Mesenchymal stem cell (in vitro differentiated cells and primary cell): Measurements from ENCODE around the gene CYP4F2.

Experiments
- DNase-seq: peaks from one replicate; pipeline ENCODE4 v3.0.0-alpha.2; 2013
- H2AFZ ChIP-seq: one replicate; pipeline ENCODE4 v1.6.1; 2013; ENCODE audit warnings: low read depth, mild to moderate bottlenecking, control low read depth, inconsistent platforms, low read length, moderate library complexity
- H2AK5ac ChIP-seq: 2 replicates; pipeline ENCODE4 v1.6.1; 2013; ENCODE audit warnings: low read length, moderate library complexity, mild to moderate bottlenecking, inconsistent platforms; ENCODE audit not compliant: severe bottlenecking
- H2BK120ac ChIP-seq: one replicate; pipeline ENCODE4 v1.6.1; 2013; ENCODE audit warnings: low read depth, mild to moderate bottlenecking, inconsistent platforms, low read length, moderate library complexity
- H2BK12ac ChIP-seq, 2 experiments: one replicate each; pipeline ENCODE4 v1.6.1; 2013; ENCODE audit warnings: inconsistent platforms in 2 of 2, low read length in 2 of 2, mild to moderate bottlenecking in 2 of 2, moderate library complexity in 2 of 2, control low read depth in 1 of 2
- H2BK15ac ChIP-seq: one replicate; pipeline ENCODE4 v1.6.1; 2013; ENCODE audit warnings: mild to moderate bottlenecking, low read depth, inconsistent platforms; ENCODE audit not compliant: poor library complexity, severe bottlenecking
- H2BK5ac ChIP-seq: 2 replicates; pipeline ENCODE4 v1.6.1; 2013; ENCODE audit warnings: low read depth, mild to moderate bottlenecking, low read length, control low read depth, inconsistent platforms; ENCODE audit not compliant: poor library complexity, severe bottlenecking
- H3K14ac ChIP-seq, 2 experiments: one replicate each; pipeline ENCODE4 v1.6.1; 2013; ENCODE audit warnings: inconsistent platforms in 2 of 2, low read length in 2 of 2, control low read depth in 1 of 2, mild to moderate bottlenecking in 1 of 2, moderate library complexity in 1 of 2
- H3K18ac ChIP-seq, 2 experiments: one replicate each; pipeline ENCODE4 v1.6.1; 2013; ENCODE audit warnings: inconsistent platforms in 2 of 2, low read length in 2 of 2, control low read depth in 1 of 2, low read depth in 1 of 2, mild to moderate bottlenecking in 1 of 2
- H3K23ac ChIP-seq, 2 experiments: one replicate each; pipeline ENCODE4 v1.6.1; 2013; ENCODE audit warnings: inconsistent platforms in 2 of 2, low read length in 2 of 2, mild to moderate bottlenecking in 2 of 2, moderate library complexity in 2 of 2, control low read depth in 1 of 2
- H3K27ac ChIP-seq: 2 replicates; pipeline ENCODE4 v1.5.1; 2013; ENCODE audit warnings: mild to moderate bottlenecking, moderate library complexity, low read length, control low read depth, inconsistent platforms; ENCODE audit not compliant: poor library complexity, severe bottlenecking
- H3K27me3 ChIP-seq, 2 experiments: 2 replicates each; pipeline versions ENCODE4 v1.6.1 to v1.7.0; 2013; ENCODE audit warnings: low read length in 2 of 2, mild to moderate bottlenecking in 2 of 2, moderate library complexity in 2 of 2, control low read depth in 1 of 2, inconsistent platforms in 1 of 2; ENCODE audit not compliant: control insufficient read depth in 1 of 2, insufficient read depth in 1 of 2
- H3K36me3 ChIP-seq, 2 experiments: 2 replicates each; pipeline versions ENCODE4 v1.6.1 to v1.7.0; 2013; ENCODE audit warnings: low read length in 2 of 2, control low read depth in 1 of 2, inconsistent platforms in 1 of 2, low read depth in 1 of 2, mild to moderate bottlenecking in 1 of 2; ENCODE audit not compliant: insufficient read depth in 2 of 2, control insufficient read depth in 1 of 2
- H3K4ac ChIP-seq, 2 experiments: one replicate each; pipeline ENCODE4 v1.6.1; 2013; ENCODE audit warnings: inconsistent platforms in 2 of 2, low read length in 2 of 2, mild to moderate bottlenecking in 2 of 2, moderate library complexity in 2 of 2, control low read depth in 1 of 2, low read depth in 1 of 2
- H3K4me1 ChIP-seq: 2 replicates; pipeline ENCODE4 v1.6.1; 2013; ENCODE audit warnings: low read depth, low read length, control low read depth; ENCODE audit not compliant: control insufficient read depth, insufficient read depth
- H3K4me2 ChIP-seq: 2 replicates; pipeline ENCODE4 v1.6.1; 2013; ENCODE audit warnings: low read length, mild to moderate bottlenecking, inconsistent platforms; ENCODE audit not compliant: poor library complexity, severe bottlenecking
- H3K4me3 ChIP-seq, 2 experiments: 2 replicates each; pipeline versions ENCODE4 v1.5.1 to v1.7.0; 2013; ENCODE audit warnings: low read length in 2 of 2, mild to moderate bottlenecking in 2 of 2, control low read depth in 1 of 2, low read depth in 1 of 2; ENCODE audit not compliant: insufficient read depth in 1 of 2
- H3K79me1 ChIP-seq: replicated peaks from 2 replicates; pipeline ENCODE4 v1.6.1; 2013; ENCODE audit warnings: mild to moderate bottlenecking, control low read depth, low read length, inconsistent platforms; ENCODE audit not compliant: poor library complexity, severe bottlenecking
- H3K9ac ChIP-seq: 2 replicates; pipeline ENCODE4 v1.7.0; 2013; ENCODE audit warnings: mild to moderate bottlenecking, low read length, moderate library complexity
- H3K9me3 ChIP-seq: 2 replicates; pipeline ENCODE4 v1.7.0; 2013; ENCODE audit warnings: mild to moderate bottlenecking, low read length; ENCODE audit not compliant: control insufficient read depth
- H4K8ac ChIP-seq: one replicate; pipeline ENCODE4 v1.6.1; 2013; ENCODE audit warnings: inconsistent platforms, mild to moderate bottlenecking, low read length, moderate library complexity
- H4K91ac ChIP-seq: one replicate; pipeline ENCODE4 v1.6.1; 2013; ENCODE audit warnings: mild to moderate bottlenecking, low read length, inconsistent platforms
- WGBS: methylation state at CpG from one replicate; pipeline ENCODE4 v1.1.7; 2013; ENCODE audit warnings: mixed read lengths; 5-methylcytosine and 5-hydroxymethylcytosine counted together

The CYP4F2 gene

DNA sequence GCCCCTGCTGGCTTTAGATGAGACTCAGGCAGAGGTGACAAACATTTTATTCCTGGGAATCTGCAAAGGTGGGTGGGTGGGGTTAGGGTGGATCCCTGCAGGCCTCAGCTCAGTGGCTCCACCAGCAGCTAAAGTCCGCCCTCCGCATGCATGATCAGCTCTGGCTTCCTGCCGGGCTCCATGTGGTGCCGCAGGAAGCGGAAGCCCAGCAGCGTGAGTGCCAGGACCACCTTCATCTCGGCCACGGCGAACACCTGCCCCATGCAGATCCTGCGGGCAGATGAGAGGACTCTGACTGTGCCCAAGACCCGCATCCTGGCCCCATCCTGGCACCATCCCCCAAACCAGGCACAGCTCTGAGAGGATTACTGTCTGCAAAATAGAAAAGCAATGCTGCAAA lies 26.3 kb downstream of the CYP4F2 start:
- no peak overlapping the region for H3K27ac ChIP-seq
- H2AFZ ChIP-seq: no peak overlapping the region
- peaks cover 0 to 17% of the 10 kb centered on the region in 2 experiments for H3K27me3 ChIP-seq
- H4K8ac ChIP-seq: no peak overlapping the region
- DNase-seq: no peak
- no peak overlapping the region for H3K14ac ChIP-seq
- no peak overlapping the region for H2AK5ac ChIP-seq
- H3K23ac ChIP-seq: no peak overlapping the region
- H4K91ac ChIP-seq: no peak overlapping the region
- H3K79me1 ChIP-seq: no peaks in the 10 kb centered on the region
- H3K4me2 ChIP-seq: no peak overlapping the region
- no peak overlapping the region for H3K4ac ChIP-seq
- no peak overlapping the region for H2BK12ac ChIP-seq
- no peak overlapping the region for H2BK15ac ChIP-seq
- no peaks in the 10 kb centered on the region for H3K9me3 ChIP-seq
- no peaks in the 10 kb centered on the region for H3K36me3 ChIP-seq
- H2BK5ac ChIP-seq: no peak overlapping the region
- H3K4me1 ChIP-seq: no peaks in the 10 kb centered on the region
- no peak overlapping the region for H3K4me3 ChIP-seq
- H3K18ac ChIP-seq: no peak overlapping the region
- H2BK120ac ChIP-seq: no peak overlapping the region
- no peak overlapping the region for H3K9ac ChIP-seq
- 86% methylated on average over 10 of the region's 11 CpGs for WGBS

DNA sequence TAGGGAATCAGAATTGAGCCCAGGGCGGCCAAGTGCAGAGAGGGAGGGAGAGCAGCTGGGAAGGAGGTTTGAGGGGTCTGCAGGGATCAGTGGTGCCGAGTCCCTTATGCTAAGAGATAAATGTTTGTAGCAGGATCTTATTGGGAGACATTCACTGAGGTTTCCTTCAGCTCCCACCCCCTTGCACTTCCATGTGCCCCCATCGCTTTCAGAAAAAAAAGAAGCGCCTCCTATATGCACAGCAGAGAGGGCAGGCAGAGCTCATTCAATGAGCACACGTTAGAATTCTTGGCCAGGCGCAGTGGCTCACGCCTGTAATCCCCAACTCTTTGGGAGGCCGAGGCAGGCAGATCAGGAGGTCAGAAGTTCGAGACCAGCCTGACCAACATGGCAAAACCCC lies 28.0 kb downstream of the CYP4F2 start:
- Histone ChIP-seq H3K36me3 (no peaks in the 10 kb centered on the region), H3K23ac (no peak overlapping the region), H2BK5ac (no peak overlapping the region), H2AK5ac (no peak overlapping the region), H3K79me1 (no peaks in the 10 kb centered on the region), H3K27me3 (peaks cover 0 to 14% of the 10 kb centered on the region in 2 experiments), H3K4ac (no peak overlapping the region), H3K4me1 (no peaks in the 10 kb centered on the region), H3K4me3 (no peak overlapping the region), H3K27ac (no peak overlapping the region), H2BK120ac (no peak overlapping the region), H2AFZ (no peak overlapping the region), H4K91ac (no peak overlapping the region), H3K4me2 (no peak overlapping the region), H3K18ac (no peak overlapping the region), H4K8ac (no peak overlapping the region), H2BK15ac (no peak overlapping the region), H3K9me3 (no peaks in the 10 kb centered on the region), H2BK12ac (no peak overlapping the region), H3K9ac (no peak overlapping the region), H3K14ac (no peak overlapping the region)
- 68% methylated on average over 8 of the region's 9 CpGs for WGBS
- no peak for DNase-seq

DNA sequence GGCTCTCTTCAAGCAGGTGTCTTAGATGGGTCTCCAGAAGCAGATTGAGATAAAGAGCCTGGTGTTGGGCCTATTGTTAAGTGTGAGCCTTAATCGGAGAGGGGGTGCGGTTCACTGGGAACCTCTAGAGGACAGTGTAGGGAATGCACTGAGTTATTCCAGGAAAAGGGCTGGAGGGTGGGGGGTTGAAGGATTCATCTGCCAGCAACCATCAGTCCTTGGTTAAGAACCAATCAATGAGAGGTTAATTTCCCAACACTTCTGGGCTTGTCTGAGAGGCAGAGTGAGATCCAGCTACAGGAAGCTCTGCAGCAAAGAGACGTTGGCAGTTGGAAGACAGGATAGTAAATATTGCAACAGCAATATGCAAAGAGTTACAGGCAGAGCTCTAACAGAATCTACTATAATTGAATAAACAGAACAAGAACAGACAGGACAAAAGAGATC lies 28.7 kb downstream of the CYP4F2 start:
- 69% methylated on average over 2 of the region's 3 CpGs for WGBS

DNA sequence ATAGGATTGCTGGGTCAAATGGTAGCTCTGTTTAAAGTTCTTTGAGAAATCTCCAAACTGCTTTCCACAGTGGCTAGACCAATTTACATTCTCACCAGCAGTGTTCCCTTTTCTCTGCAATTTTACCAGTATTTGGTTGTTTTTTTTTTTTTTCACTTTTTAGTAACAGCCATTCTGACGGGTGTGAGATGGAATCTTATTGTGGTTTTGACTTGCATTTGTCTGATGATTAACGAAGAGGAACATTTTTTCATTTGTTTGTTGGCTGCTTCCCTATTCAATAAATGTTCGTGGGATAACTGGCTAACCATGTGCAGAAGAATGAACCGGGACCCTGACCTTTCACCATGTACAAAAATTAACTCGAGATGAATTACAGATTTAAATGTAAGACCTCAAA lies 31.2 kb downstream of the CYP4F2 start:
- no peak overlapping the region for H3K4me3 ChIP-seq
- no peak overlapping the region for H3K23ac ChIP-seq
- no peak overlapping the region for H4K8ac ChIP-seq
- H3K9ac ChIP-seq: no peak overlapping the region
- H2AFZ ChIP-seq: no peak overlapping the region
- no peak overlapping the region for H4K91ac ChIP-seq
- H3K27ac ChIP-seq: no peak overlapping the region
- no peak overlapping the region for H3K4me2 ChIP-seq
- no peaks in the 10 kb centered on the region for H3K9me3 ChIP-seq
- no peak overlapping the region for H3K14ac ChIP-seq
- H3K18ac ChIP-seq: no peak overlapping the region
- H2BK120ac ChIP-seq: no peak overlapping the region
- no peak overlapping the region for H2AK5ac ChIP-seq
- H3K4me1 ChIP-seq: no peaks in the 10 kb centered on the region
- no peaks in the 10 kb centered on the region for H3K36me3 ChIP-seq
- no peak overlapping the region for H2BK5ac ChIP-seq
- DNase-seq: no peak
- no peak overlapping the region for H3K4ac ChIP-seq
- peaks cover 0 to 13% of the 10 kb centered on the region in 2 experiments for H3K27me3 ChIP-seq
- 65% methylated on average over 5 of the region's 5 CpGs for WGBS
- no peaks in the 10 kb centered on the region for H3K79me1 ChIP-seq
- no peak overlapping the region for H2BK15ac ChIP-seq
- H2BK12ac ChIP-seq: no peak overlapping the region

More for the DNA sequence above, 28.7 kb downstream of the CYP4F2 start:
- Histone ChIP-seq H4K8ac (no peak overlapping the region), H2BK120ac (no peak overlapping the region), H3K4ac (no peak overlapping the region), H3K79me1 (no peaks in the 10 kb centered on the region), H2BK12ac (no peak overlapping the region), H2AFZ (no peak overlapping the region), H3K23ac (no peak overlapping the region), H3K4me3 (no peak overlapping the region), H3K4me2 (no peak overlapping the region), H2BK15ac (no peak overlapping the region), H3K27me3 (peaks cover 0 to 14% of the 10 kb centered on the region in 2 experiments), H3K4me1 (no peaks in the 10 kb centered on the region), H2AK5ac (no peak overlapping the region), H3K9ac (no peak overlapping the region), H3K18ac (no peak overlapping the region), H3K14ac (no peak overlapping the region), H3K27ac (no peak overlapping the region), H3K9me3 (no peaks in the 10 kb centered on the region), H2BK5ac (no peak overlapping the region), H3K36me3 (no peaks in the 10 kb centered on the region), H4K91ac (no peak overlapping the region)
- no peak for DNase-seq
